Astrocyte (in vitro differentiated cells and primary cell): Measurements from ENCODE around the gene CERS6. TPM values are rescaled to one million over a fixed set of nuclear protein-coding genes. Genes with fewer than 3 reads are reported as not detected.

Experiments
- DNase-seq: peaks from one replicate; pipeline ENCODE4 v3.0.0-alpha.2; 2010; ENCODE audit warnings: low read depth
- FAIRE-seq: peaks from 2 replicates; lab custom pipeline; 2011; peaks lifted over from hg19 to GRCh38; lab: Jason Lieb, UNC
- H2AFZ ChIP-seq: 2 replicates; pipeline ENCODE4 v1.6.0; 2012; ENCODE audit warnings: low read depth, low read length, inconsistent platforms
- H3K27ac ChIP-seq: 2 replicates; pipeline ENCODE4 v1.5.1; 2011; ENCODE audit warnings: low read depth, low read length, inconsistent platforms
- H3K27me3 ChIP-seq: 2 replicates; pipeline ENCODE4 v1.6.0; 2011; ENCODE audit warnings: low read length, inconsistent platforms; ENCODE audit not compliant: insufficient read depth
- H3K36me3 ChIP-seq: 2 replicates; pipeline ENCODE4 v1.5.1; 2011; ENCODE audit warnings: low read length, inconsistent platforms; ENCODE audit not compliant: insufficient read depth
- H3K4me1 ChIP-seq: 2 replicates; pipeline ENCODE4 v1.5.1; 2011; ENCODE audit warnings: low read length, inconsistent platforms; ENCODE audit not compliant: insufficient read depth
- H3K4me2 ChIP-seq: 2 replicates; pipeline ENCODE4 v1.6.0; 2012; ENCODE audit warnings: low read length, inconsistent platforms
- H3K4me3 ChIP-seq: 2 replicates; pipeline ENCODE4 v1.5.1; 2011; ENCODE audit warnings: low read depth, mild to moderate bottlenecking, low read length, inconsistent platforms; ENCODE audit not compliant: insufficient read depth
- H3K79me2 ChIP-seq: 2 replicates; pipeline ENCODE4 v1.6.0; 2012; ENCODE audit warnings: mild to moderate bottlenecking, low read length, inconsistent platforms; ENCODE audit not compliant: insufficient read depth
- H3K9ac ChIP-seq: 2 replicates; pipeline ENCODE4 v1.6.0; 2012; ENCODE audit warnings: mild to moderate bottlenecking, low read length, inconsistent platforms
- H3K9me3 ChIP-seq: 2 replicates; pipeline ENCODE4 v1.5.1; 2012; ENCODE audit warnings: low read depth, mild to moderate bottlenecking, low read length, inconsistent platforms; ENCODE audit not compliant: insufficient read depth
- H4K20me1 ChIP-seq: 2 replicates; pipeline ENCODE4 v1.6.0; 2012; ENCODE audit warnings: low read length, inconsistent platforms; ENCODE audit not compliant: insufficient read depth
- H3K27ac Mint-ChIP-seq: one replicate; pipeline ENCODE4 v1.8.0; 2021; ENCODE audit warnings: mild to moderate bottlenecking, mixed read lengths; ENCODE audit not compliant: unreplicated experiment
- H3K27me3 Mint-ChIP-seq: one replicate; pipeline ENCODE4 v1.8.0; 2021; ENCODE audit warnings: low read depth, mixed read lengths; ENCODE audit not compliant: unreplicated experiment
- H3K36me3 Mint-ChIP-seq: one replicate; pipeline ENCODE4 v1.8.0; 2021; ENCODE audit warnings: low read depth, mixed read lengths; ENCODE audit not compliant: unreplicated experiment
- H3K4me1 Mint-ChIP-seq: one replicate; pipeline ENCODE4 v1.8.0; 2021; ENCODE audit warnings: low read depth, mixed read lengths; ENCODE audit not compliant: unreplicated experiment
- H3K4me3 Mint-ChIP-seq: one replicate; pipeline ENCODE4 v1.8.0; 2021; ENCODE audit warnings: mild to moderate bottlenecking, moderate library complexity, mixed read lengths; ENCODE audit not compliant: unreplicated experiment
- H3K9me3 Mint-ChIP-seq: one replicate; pipeline ENCODE4 v1.8.0; 2021; ENCODE audit warnings: mild to moderate bottlenecking, mixed read lengths; ENCODE audit not compliant: unreplicated experiment
- CTCF ChIP-seq: IDR thresholded peaks from 2 replicates; pipeline ENCODE4 v1.5.1; 2011; ENCODE audit warnings: low read depth, mild to moderate bottlenecking, inconsistent platforms, low read length, moderate library complexity; ENCODE audit not compliant: insufficient read depth
- EZH2 ChIP-seq: IDR thresholded peaks from 2 replicates; pipeline ENCODE4 v1.6.1; 2012; ENCODE audit warnings: mild to moderate bottlenecking, low read length, inconsistent platforms; ENCODE audit not compliant: insufficient read depth
- total RNA-seq: library from RNA; stranded (reverse); gene quantifications from 2 replicates; pipeline ENCODE4 v1.2.1, GENCODE V29; 2021

CERS6 gene
- total RNA-seq, 1 donor from 2014 or later: 23.4 TPM

GRCh38 chr2:168732100-168732499, 276.0 kb downstream of the CERS6 start:
- Mint-ChIP-seq H3K9me3 (no peaks in the 10 kb centered on the region), H3K27me3 (no peaks in the 10 kb centered on the region), H3K36me3 (peaks cover 2% of the 10 kb centered on the region), H3K27ac (peak overlapping the region; percentile 48), H3K4me3 (no peak overlapping the region), H3K4me1 (peaks cover 24% of the 10 kb centered on the region)
- H3K36me3 ChIP-seq: no peaks in the 10 kb centered on the region
- no peak overlapping the region for H3K4me3 ChIP-seq
- no peak for DNase-seq
- no peak overlapping the region for H2AFZ ChIP-seq
- H3K27ac ChIP-seq: no peak overlapping the region
- H3K9ac ChIP-seq: no peak overlapping the region
- peaks cover 12% of the 10 kb centered on the region for H3K4me1 ChIP-seq
- H3K9me3 ChIP-seq: no peaks in the 10 kb centered on the region
- no peaks in the 10 kb centered on the region for H3K79me2 ChIP-seq
- no peak for TF ChIP-seq EZH2
- no peak for TF ChIP-seq CTCF
- H3K27me3 ChIP-seq: no peaks in the 10 kb centered on the region
- FAIRE-seq: no peak
- no peak overlapping the region for H3K4me2 ChIP-seq
- H4K20me1 ChIP-seq: no peaks in the 10 kb centered on the region

GRCh38 chr2:168732506-168732905, 276.4 kb downstream of the CERS6 start:
- H3K36me3 Mint-ChIP-seq: peaks cover 2% of the 10 kb centered on the region
- peak overlapping the region; percentile 48 for H3K27ac Mint-ChIP-seq

More at GRCh38 chr2:168732506-168732905, 276.4 kb downstream of the CERS6 start:
- Mint-ChIP-seq H3K4me3 (no peak overlapping the region), H3K9me3 (no peaks in the 10 kb centered on the region), H3K4me1 (peaks cover 24% of the 10 kb centered on the region), H3K27me3 (no peaks in the 10 kb centered on the region)
- DNase-seq: no peak
- no peaks in the 10 kb centered on the region for H3K9me3 ChIP-seq
- H3K27ac ChIP-seq: no peak overlapping the region
- no peak overlapping the region for H3K9ac ChIP-seq
- no peaks in the 10 kb centered on the region for H4K20me1 ChIP-seq
- FAIRE-seq: no peak
- H3K79me2 ChIP-seq: no peaks in the 10 kb centered on the region
- H3K36me3 ChIP-seq: no peaks in the 10 kb centered on the region
- peaks cover 12% of the 10 kb centered on the region for H3K4me1 ChIP-seq
- H3K4me3 ChIP-seq: no peak overlapping the region
- no peak overlapping the region for H3K4me2 ChIP-seq
- no peak for TF ChIP-seq CTCF
- no peak for TF ChIP-seq EZH2
- no peaks in the 10 kb centered on the region for H3K27me3 ChIP-seq
- H2AFZ ChIP-seq: no peak overlapping the region
